ENCODE measurements around the gene KCNN2.
"Not testable (repeated sequence)": the region's sequence is repeated elsewhere in the genome, so short reads cannot be mapped to it uniquely, and the experiment has no call there.

KCNN2 gene

DNA sequence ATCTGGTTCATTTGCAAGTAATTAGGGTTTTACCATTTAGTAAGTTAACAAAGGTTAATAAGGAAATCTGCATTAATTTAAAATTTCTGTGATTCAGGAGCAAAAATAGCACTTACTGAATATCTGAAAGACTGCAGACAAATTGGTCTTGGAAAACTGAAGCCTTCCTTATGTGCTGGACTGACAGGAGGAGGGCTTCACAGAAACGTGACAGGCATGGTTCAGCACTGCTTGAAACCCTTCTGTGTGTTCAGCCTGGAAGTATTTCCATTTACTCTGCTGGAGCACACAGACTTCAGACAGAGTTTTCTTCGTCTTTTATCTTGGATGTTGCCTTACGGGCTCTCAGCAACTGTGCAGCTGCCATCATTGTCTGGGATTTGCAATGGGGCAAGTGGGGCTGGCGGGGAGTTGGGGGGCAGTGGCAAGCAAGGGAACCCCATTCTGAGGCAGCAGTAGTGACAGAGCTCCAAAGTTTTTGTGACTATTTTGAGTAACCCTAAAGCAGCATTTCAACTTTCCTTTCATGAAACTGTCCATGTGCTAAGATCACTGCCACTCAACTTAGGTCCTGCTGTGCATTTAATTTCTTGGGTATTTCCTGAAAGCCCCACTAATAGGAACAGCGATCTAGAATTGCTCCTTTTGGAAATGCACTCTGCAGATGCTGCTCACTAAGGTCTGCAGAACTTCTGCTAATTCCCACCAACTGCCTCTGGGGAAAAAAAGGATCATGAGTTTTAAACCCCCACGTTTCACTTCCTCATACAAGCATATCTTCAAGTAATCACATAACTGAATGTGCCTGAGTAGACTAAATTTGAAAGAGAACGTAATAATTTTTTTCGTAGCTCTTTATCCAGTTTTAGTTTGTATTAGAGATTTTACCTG is 56.6 kb downstream of the KCNN2 start:
- peak in 1 of 56 donors; percentile 17 for DNase-seq

DNA sequence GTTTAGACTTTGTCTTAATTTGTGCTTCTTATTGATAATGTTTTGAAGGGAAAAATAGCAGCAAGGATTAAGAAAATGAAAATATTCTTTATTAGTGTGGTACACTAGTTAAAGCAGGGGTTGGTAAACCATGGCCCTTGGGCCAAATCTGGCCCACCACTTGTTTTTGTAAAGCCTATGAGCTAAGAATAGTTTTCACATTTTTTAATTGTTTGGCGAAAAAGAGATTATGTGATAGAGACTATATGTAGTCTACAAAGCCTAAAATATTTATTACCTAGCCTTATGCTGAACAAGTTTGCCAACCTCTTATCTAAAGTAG is 57.2 kb downstream of the KCNN2 start:
- no peak for DNase-seq

DNA sequence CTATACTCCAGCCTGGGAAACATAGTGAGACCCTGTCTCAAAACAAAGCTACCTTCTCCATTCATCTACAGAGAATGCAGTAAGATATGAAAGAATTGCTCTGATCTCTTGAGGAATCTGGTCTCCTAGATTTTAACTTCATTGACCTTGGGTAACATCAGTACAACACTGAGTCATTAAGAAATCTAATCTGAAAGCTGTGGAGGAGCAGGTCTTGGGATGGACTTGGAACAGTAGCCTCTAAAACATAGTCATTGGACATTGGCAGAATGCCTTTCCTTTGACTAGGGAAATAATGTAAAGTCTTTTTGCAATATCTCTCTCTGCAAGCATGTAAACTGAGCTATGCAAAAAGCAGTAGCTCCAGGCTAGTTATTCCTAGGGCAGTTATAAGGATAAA is 58.1 kb downstream of the KCNN2 start:
- DNase-seq, result no peak

DNA sequence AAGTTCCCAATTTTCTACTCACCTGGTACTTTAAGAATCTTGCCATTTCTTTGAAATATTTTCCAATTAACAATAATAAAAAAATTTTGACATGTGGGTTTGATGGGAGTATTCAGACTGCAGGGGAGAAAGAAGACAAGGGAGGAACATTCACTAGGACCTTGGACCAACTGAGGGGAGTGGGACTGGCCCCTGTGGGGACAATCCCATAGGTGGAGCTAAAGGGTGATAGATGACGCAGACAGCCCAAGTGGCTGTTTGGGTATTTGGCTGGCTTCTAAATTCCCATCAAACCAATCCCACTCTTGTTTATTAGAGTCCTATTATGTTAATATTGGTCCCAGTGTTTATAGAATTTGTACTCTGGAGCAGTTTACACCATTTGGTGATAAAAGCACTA is 65.3 kb downstream of the KCNN2 start:
- DNase-seq, result no peak

DNA sequence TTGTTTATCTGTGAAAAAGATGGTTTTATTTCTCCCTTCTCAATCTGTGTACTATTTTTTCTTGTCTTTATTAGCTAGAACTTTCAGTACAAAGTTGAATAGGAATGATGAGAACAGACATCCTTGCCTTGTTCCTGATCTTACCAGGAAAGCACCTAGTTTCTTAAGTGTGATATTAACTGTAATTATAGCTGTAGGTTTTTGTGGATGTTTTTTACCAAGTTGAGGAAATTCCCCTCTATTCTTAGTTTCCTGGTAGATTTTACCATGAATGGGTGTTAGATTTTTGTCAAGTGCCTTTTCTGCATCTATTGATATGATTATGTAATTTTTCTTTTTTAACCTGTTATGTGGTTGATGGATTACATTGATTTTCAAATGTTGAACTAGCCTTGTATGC is 68.7 kb downstream of the KCNN2 start:
- no peak for DNase-seq

DNA sequence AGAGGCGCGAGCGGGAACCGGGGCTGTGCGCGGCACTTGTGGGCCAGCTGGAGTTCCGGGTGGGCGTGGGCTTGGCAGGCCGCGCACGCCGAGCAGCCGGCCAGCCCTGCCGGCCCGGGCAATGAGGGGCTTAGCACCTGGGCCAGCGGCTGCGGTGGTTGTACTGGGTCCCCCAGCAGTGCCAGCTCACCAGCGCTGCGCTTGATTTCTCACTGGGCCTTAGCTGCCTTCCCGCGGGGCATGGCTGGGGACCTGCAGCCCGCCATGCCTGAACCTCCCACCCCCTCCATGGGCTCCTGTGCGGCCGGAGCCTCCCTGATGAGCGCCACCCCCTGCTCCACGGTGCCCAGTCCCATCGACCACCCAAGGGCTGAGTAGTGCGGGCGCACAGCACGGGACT is 70.8 kb downstream of the KCNN2 start:
- DNase-seq, result not testable (repeated sequence)

DNA sequence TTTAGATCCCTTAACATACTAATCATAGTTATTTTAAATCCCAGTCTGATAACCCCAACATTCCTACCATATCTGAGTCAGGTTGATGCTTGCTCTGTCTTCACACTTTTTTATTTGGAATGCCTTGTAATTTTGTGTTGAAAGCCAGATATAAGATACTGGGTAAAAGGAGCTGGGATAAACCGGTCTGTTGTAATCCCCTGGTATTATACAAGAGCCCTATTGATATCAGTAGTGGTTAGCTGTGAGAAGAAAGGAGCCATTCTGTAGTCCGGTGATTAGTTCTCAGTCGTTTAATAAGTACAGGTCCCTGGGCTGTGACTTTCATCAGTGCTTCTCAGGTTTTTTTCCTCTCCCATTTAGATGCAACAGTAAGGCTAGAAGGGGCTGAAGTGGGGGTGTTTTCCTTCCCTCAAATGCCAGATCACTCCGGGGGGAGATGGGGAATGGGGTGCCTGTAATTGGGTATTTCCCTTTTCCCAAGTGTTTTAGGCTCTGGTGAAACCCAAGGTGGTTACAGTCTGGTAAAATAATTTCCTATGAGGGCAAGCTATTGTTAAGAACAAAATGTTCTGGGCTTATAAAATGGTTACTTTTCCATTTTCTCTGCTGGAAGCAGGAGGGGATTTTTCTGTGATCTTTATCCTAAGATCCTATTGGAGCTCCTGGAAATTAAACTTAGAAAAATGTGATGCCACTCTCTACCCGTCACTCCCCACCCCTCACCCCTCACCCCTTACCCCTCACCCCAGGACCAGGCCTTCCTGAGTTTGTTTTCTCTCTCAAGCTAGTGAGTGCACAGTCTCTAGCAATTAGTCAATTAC is 72.7 kb downstream of the KCNN2 start:
- DNase-seq, result no peak

DNA sequence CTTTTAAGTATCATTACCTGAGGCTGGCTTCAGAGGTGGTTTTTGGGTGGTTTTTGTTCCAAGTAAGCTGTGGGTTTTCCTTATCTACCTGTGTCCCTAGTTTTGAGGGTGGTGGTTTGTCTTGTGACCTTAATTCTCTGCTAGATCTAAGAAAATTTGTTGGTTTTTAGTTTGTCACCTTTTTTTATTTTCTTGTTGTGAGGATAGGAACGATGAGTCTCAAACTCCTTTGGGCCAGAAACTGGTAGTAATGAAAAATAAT is 73.3 kb downstream of the KCNN2 start:
- no peak for DNase-seq

DNA sequence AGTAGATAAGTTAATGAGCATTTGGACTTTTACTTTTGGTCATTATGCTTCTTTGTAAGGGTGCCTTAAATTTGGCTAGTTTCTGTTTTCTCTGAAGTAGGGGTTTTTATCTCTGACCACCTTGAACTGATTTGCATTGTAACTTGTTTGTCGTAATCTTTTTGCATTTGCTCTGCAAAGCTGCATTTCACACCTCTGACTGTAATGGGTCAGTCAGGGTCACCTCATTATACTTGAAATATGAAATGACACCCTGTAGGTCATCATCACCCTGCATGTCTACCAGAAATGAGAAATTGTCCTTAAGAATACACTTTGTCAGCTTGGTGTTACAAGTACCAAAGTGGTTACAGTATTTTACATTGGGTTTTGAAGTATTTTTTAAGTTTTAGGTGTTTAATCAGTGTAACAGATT is 74.0 kb downstream of the KCNN2 start:
- DNase-seq, result no peak

DNA sequence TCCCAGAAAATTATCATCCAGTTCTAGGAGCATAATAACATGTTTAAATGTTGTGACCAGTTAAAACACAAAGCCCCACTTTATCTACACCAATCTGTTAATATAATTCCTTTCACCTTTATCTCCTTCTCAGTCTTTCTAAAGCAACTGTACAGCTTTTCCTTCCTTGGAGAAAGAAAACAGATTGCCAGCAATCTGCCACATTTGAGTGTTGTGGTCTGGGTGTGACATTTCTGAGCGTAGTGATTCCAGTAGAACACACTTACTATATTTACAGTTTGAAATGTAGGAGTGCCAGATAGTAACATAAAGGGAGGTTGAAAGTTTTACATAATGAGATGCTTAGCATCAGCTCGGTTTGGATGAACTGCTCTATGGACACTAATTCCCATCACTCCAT is 76.1 kb downstream of the KCNN2 start:
- DNase-seq, result peak in 1 of 56 donors; percentile 4

DNA sequence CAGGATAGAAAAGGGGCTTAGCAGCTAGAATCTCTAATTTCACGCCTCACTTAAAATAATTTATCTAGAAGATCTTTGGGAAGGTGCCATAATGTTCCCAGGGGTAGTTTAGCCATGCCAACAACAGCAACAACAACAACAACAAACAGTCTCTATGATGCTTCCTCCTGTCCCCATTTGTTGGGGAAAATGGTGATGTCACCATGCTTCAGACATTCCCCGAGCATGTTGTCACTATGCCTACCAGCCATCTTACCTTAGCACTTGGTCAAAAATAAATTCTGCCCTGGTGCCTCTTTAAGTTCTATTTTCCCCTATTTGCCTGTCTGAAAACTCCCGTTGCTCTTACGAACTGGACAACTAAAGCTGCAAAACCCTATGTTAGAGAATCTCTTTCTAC is 76.6 kb downstream of the KCNN2 start:
- no peak for DNase-seq

DNA sequence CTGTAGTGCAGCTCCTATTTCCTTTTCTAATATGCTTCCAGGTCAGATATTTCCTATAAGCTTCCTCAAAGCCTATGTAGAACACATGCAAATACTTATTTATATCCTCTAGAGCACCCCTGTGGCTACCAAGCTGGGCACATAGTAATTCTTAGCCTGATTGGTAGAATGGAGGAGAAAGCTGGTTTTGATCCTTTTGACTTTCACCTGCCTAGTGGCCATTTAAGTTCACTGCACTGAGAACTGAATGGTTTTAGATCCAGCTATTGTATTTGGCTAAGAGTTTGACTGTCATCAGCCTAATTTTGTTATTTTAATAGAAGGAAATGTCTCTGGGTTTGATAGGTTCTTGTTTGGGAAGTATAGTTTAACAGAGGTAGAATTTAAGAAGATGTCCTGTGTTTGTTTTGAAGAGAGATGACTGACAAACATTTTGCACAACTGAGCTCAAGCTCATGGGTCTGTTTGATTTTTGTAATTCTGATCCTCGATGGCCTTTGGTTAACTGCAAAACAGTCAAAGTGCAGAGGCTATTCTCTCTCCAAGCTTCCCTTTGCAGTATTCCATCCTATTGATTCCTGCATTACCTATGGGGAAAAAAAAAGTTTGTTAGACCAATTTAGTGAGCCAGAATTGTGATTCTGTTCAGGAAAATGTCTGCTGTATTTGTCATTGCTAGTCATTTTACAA is 85.4 kb downstream of the KCNN2 start:
- no peak for DNase-seq

DNA sequence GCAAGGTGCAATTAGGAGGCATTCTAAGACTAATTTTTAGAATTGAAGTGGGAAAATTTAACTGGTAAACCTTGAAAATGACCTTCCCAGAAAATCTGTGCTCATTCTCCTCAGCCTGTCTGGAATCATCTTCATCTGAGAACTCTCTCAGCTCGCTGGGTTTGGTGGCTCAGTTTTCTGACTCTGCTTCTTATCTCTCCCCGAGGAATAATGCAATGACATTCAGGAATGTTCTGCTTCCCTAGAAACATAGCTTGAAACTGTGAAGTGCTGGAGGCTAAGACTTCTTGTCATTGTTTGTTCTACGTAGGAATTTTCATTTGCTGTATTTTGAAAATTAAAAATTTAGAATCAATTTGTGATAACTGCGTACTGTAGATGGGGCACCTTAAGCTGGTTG is 86.6 kb downstream of the KCNN2 start:
- no peak for DNase-seq

DNA sequence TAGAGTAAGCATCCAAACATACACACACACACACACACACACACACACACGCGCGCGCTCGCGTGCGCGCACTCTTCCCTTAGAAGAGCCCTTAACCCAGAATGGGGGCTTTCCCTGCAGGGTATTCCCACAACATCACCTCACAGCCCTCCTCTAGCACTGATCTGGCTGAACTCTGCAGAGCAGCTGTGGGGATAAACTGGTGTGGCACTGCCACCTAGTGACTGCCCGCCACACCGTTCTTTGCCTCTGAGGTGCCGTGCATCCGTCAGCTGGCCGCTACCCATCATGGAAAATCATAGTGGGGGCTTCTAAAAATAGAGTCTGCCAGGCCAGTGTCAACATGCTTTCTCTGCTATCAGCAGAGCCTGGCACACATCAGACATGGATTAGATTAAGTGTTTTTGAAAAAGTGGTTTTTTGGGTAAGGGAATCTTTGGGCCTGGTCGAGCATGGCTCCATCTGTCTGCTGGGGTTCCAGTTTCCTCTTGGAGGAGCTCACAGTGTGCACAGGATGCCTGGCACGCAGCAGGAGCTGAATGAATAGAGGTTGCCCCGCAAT is 88.1 kb downstream of the KCNN2 start:
- peak in 54 of 56 donors; percentile 7 to 84 (median 58) for DNase-seq

DNA sequence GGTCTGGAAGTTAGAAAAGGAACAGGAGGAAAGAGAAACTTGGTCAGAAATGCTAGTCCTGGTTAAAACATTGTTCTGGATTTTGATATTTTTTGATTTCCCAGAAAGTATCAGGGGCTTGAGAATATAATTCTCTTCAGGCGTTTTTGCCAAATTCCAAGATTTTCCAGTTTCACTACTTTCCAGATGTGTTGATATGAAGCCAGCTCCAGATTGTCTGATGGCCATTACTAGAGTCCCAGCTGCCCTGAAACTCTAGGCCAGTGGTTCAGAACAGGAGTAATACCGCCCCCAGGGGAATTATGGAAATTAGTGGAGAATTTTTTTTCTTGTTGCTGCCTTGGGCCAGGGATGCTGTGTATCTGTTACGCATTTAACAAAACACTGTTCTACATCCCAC is 88.6 kb downstream of the KCNN2 start:
- no peak for DNase-seq

DNA sequence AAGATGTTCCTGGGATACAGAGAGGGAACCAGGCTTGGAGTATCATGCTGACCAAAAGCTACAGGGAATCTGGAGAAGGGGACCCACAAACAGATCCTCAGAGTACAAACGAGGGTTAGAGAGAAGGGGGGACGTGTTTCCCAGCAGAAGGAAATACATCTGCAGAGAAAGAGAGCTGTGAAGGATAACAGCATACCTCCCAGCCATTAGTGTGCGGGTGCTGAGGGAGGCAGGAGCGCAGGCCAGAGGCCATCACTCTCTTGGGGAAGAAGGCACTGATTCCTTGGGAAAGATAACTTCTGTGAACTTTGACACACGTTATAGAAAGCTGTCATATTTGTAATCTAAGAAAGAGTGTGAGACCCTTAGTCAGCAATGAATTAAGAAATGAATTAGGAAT is 96.9 kb downstream of the KCNN2 start:
- no peak for DNase-seq

DNA sequence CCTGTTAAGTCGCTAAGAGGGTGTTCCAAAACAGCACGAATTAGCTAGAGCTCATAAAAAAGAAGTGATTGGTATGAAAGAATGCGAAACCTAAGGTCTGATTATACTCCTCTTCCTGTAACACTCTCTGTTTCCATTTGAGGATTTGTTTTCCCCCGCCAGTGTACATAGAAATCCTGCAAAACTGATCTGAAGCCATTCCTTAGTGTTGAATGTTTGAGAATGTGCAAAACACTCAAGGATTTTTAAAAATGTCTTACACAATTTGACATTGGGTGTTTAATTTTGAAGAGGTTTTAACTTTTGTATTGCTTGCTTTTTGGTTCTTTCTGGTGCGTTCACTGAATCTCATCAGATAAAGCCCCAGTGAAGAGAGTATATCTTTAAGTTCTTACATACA is 105.3 kb downstream of the KCNN2 start:
- DNase-seq, result no peak

DNA sequence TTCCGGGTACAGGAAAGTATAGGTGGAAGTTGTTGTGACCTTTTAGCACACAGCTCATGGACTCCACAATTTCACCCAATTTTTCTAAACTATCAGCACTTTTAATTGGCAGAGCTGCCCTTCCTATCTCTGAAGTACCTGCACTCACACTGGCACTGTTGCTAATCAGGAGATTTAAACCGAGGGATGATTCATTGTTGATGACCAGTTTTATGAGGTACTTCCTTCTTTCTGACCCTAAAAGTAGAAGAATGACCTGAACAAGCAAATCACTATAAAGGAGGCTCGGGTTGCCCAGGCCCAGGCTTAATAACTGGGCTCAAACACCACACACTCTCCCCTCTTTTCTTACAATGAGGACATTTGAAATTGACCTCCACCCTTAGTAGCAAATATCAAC is 105.9 kb downstream of the KCNN2 start:
- no peak for DNase-seq

DNA sequence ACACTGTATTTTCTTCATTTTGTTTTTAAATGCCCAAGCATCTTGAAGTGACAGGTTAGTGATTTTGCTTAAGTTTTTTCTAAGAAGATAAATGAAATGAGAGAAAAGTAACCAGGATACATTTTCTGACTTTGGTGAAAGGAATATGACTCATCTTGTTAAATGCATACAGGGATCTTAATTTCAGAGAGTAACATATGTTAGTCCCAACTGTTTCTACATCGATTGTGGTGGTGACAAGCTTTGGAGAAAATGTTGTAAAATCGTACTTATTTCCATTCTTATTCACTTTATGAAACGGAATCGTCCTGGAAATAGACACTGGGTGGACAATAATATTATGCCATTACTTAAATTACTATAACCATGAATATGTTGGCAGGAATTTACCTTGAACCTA is 107.5 kb downstream of the KCNN2 start:
- DNase-seq, result no peak

DNA sequence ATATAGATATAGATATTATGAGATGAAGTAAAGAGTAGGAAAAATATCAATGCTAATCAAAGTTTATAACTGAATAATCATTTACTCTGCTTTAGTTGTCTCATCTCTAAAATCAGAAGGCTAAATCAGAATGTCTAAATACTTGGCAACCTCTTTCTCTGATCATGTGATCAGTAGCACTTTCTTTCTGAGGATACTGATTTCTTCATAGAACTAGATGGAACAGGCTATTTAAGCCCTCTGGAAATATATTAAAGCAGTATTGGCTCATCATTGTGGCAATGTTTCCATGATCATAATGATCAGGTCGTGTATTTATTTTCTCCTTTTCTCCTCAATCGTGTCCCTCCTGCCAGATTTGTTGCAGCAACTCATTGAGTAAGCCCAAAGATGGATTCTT is 109.7 kb downstream of the KCNN2 start:
- DNase-seq, result no peak

DNA sequence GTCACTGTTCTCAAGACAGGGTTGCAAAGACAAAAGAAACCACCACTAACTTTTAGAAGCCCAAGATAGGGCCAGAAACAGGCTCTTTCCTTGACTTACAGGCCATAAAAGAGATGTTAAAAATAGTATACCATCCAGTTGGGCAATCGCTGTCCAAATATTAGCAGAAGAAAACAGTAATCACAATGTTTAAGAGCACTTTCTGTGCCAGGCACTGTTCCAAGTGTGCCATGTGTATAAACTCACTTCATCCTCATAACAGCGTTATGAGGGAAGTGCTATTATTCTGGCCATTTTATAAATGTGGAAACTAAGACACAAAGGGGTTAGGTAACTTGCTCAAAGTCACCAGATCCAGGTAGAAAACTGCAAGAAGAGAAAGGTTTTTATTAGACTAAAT is 111.7 kb downstream of the KCNN2 start:
- DNase-seq, result no peak

DNA sequence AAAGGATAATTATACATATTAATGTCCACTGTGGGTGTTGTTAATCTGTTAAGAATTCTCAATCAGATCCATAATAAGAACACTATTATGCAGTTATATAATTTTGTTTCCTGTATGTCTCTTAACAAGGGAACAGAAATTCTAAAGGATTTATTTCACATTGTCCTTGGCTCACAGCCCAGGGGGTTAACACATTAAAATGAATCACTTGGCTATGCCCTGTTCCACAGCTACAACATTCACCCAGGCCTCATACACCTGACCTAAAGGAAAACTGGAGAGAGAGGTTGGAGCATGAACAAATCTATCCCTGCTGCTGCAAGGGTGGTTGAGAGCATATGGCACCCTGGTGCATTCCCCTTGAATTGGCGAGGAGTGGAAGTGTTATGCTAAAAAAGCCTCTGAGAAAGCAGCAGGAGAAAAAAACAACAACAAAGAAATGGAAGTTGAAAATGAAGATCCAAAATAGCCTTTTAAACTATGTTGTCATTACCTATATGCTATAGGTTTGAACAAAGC is 116.0 kb downstream of the KCNN2 start:
- DNase-seq, result no peak

Data from amygdala (tissue), 56 donors.